DMS114 treated with DMSO at 0.1 percent for 48 hours (cell line): Measurements from ENCODE around the gene PLAA.
"Not testable (repeated sequence)": the region's sequence is repeated elsewhere in the genome, so short reads cannot be mapped to it uniquely, and the experiment has no call there.

Experiments
- DNase-seq: peaks from one replicate; lab custom pipeline; 2025; ENCODE audit not compliant: unreplicated experiment; lab: John Stamatoyannopoulos, UW

Gene PLAA

GRCh38 chr9:26935847-26936246 lies 11.2 kb downstream of the PLAA start:
- no peak for DNase-seq

DNA sequence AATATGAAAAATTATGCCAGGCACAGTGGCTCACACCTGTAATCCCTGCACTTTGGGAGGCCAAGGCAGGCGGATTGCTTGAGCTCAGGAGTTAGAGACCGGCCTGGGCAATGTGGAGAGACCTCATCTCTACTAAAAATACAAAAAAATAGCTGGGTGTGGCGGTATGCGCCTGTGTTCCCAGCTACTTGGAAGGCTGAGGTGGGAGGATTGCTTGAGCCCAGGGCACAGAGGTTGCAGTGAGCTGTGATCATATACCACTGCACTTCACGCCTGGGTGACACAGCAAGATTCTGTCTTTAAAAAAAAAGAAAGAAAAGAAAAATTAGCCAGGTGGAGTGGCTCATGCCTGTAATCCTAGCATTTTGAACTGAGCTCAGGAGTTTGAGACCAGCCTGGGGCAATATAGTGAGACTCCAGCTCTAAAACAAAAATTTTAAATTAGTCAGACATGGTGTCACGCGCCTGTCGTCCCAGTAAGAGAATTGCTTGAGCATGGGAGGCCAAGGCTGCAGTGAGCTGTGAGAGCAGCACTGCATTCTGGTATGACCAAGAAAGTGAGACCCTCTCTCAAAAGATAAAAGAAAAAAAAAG lies 18.0 kb downstream of the PLAA start:
- no peak for DNase-seq

DNA sequence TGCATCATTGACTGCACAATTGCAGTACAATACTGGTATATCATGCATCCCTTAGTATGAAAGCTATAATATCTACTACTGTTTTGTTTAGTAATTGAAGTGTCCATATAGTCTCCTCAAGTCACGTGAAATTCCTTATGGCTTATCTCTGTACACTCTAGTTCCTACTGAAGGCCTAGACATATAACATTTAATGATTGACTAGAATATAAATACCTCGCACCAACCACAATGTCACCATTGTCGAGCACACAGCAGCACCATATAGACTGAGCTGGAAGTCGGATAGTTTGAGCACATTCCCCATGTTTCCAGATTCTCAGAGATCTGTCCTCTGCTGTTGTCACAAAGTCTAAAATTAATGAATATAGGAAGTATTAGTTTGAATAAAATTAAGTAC lies 21.4 kb downstream of the PLAA start:
- DNase-seq = no peak

DNA sequence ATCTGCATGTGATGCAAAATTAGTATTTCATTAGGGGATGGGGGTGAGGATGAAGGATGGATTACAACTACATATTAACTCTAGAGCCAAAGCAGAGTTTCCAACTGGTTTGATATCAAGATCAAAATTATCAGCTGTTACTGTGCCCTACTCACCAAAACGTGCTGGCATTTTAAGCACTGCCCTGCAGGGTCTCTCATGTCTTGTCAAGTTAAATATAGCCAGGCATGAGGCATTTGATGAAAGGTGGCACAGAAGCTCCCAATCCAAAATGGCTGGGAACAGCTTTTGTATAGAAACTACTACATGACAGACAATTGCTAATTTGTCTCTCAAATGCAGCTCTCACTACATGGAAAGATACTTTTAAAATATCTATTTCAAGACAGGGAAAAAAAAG lies 27.3 kb downstream of the PLAA start:
- no peak for DNase-seq

- no peak for DNase-seq
Measured at GRCh38 chr9:26913138-26913668, 33.8 kb downstream of the PLAA start.

DNA sequence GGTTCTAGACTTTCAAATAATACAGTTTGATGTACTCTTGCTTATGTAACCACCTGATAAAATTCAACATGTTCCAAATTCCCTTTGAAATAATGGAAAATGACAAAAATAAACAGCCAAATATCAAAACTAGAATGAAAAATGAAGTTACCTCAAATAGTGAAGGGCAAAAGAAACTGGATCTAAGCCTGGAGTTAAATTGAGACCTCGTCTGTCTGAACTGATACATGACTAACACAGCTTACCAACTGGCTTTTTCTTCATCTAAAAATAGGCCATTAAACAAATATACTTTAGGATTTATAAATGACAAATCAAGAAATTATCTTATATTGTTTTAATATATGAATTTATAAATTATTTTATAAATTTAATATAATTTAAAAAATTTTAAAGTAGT lies 42.4 kb downstream of the PLAA start:
- DNase-seq = no peak

DNA sequence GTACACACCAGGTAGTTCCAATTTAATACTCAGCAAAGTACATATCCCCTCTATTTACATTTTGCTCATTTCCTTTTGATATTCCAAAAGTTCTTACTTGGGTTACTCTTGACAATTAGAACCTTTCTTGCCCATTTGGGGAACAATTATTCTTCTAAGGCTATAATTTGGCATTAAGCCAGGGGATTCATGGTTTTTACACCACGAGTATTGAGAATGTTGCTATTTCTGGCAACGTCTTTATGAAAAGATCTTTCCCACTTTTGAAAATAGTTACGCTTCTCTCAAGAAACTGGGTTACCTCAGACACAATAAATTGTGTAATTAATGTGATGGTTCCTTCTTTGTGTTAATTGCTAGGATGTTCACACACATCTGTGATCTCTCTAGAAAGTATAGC lies 43.0 kb downstream of the PLAA start:
- DNase-seq = no peak

- no peak for DNase-seq
Measured at GRCh38 chr9:26893030-26893676, 53.9 kb downstream of the PLAA start.

DNA sequence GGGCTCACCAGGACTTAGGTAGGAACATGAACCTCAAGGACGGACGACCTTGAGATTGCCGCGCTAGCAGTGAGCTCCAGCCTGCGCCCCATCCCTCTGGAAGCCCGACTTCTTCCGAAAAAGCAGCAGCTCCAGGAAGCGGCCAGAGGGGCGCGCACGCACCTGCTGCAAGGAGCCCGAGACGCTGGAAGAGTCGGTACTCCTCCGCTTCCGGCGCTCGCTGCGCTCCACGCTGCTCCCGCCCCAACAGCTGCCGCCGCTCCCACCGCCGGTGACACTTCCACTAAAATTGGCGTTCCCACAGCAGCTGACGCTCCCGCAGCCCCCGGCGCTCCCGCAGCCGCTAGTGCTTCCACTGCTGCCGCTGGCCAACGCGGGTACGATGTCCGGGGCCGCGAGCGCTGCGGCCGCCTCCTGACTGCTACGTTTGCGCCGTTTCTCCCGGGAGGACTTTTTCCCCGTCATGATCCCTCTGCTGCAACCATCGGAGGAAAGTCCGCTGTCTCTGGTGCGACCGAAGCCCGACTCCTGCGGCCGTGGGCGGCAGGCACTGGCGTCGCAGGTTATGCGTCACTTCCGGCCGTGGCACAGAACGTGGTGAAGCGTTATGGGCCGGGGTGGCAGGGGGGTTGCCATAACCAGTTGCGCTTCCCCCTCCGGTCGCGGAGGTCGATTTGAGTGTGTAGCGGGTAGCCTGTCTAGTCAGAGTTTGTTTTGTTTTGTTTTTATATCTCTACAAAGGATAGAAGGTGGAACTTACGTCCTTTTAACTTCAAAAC lies 54.6 kb downstream of the PLAA start, which contains the start of gene CAAP1:
TSS of gene CAAP1 (minus strand) at position 552 of the 779 bp plus-strand sequence. CDS start at position 465, 87 bp downstream.
- DNase-seq = peak; percentile 35

DNA sequence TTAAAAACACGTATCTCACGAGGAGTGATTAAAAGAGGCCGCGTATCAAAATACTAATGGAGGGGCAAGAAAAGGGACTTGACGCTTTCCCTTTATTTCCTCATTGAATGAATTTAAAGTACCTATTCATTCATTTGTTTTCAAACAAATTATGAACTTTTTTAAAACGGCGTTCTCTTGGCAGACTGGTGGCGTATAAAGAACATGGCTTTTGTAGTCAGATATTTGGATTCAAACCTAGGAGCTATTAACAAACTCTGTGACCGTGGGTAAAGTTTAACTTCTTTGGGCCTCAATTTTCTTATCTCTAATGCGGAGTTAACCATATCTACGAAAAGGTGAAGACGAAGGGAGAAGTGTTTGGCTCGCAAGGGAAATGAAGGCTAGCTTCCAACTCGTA lies 55.3 kb downstream of the PLAA start:
- DNase-seq = no peak

- DNase-seq = no peak
Measured at GRCh38 chr9:26888271-26888670, 58.8 kb downstream of the PLAA start.

DNA sequence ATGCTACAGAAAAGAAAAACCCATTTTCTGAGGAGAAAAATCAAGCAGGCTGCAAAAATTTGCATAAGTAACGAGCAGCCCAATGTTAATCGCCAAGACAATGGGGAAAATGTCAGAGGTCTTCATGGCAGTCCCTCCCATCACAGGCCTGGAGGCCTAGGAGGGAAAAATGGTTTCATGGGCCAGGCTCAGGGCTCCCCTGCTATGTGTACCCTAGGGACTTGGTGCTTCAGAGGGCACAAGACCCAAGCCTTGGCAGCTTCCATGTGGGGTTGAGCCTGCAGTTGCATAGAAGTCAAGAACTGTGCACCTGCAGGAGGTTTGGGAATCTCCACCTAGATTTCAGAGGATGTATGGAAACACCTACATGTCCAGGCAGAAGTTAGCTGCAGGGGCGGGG lies 64.9 kb downstream of the PLAA start:
- no peak for DNase-seq

- no peak for DNase-seq
Measured at GRCh38 chr9:26880262-26880661, 66.8 kb downstream of the PLAA start.

DNA sequence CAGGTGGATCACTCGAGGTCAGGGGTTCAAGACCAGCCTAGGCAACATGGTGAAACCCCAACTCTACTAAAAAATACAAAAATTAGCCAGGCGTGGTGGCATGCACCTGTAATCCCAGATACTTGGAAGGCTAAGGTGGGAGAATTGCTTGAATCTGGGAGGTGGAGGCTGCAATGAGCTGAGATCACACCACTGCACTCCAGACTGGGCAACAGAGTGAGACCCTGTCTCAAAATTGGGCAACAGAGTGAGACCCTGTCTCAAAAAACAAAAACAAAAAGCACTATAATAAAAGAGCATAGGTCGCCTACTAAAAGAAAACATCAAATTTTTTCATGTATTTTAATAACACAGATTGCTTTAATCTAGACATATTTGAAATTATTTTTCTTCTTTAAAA lies 71.9 kb downstream of the PLAA start:
- not testable (repeated sequence) for DNase-seq

DNA sequence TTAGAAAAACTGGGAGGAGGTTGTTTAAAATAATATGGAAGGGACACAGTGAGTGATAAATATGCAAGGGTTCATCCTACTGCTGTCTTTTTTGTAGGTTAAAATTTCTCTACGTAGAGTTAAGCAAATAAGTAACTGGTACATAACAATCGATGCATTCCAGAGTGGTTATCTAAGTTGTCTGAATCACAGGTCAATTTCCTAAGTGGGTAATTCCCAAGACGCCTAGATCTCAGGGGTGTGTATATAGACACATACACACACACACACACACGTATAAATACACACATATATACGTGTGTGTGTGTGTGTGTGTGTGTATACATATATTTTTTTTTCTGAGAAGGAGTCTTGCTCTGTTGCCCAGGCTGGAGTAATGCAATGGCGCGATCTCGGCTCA lies 76.8 kb downstream of the PLAA start:
- no peak for DNase-seq

GRCh38 chr9:26863074-26863473 lies 84.0 kb downstream of the PLAA start:
- DNase-seq = peak; percentile 11

DNA sequence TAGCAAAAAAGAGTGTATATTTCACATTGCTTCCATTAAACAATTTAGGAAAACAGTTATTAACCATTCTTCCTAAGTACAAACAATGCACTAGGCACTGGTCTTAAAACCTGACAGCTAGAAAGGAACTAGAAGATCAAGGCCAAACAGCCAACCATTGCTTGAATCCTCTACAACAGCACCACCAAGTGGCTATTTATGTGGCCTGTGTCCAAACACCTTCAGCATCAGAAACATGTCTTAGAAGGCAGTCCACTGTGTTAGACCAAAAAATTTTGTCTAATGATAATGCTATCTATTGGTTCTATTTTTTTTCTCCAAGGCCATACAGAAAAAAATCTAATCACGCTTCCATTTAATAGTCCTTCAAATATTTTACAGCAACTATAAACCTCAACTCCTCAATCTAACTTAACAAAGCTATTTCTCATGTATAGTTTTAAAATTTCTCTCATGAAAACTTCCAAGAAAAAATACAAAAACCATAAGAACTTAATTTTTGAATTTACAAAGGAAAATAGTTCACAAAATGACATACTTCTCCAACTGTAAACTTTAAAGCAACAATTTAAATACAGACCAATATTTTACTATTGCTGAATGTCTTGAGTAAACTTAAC lies 90.5 kb downstream of the PLAA start:
- peak; percentile 5 for DNase-seq
